ENCODE measurements around the gene CDKN1A.
"Not testable (repeated sequence)": the region's sequence is repeated elsewhere in the genome, so short reads cannot be mapped to it uniquely, and the experiment has no call there.

CDKN1A gene

GRCh38 chr6:36698196-36698595 is 19.7 kb downstream of the CDKN1A start:
- DNase-seq (ENCODE audit: low read depth) = no peak

DNA sequence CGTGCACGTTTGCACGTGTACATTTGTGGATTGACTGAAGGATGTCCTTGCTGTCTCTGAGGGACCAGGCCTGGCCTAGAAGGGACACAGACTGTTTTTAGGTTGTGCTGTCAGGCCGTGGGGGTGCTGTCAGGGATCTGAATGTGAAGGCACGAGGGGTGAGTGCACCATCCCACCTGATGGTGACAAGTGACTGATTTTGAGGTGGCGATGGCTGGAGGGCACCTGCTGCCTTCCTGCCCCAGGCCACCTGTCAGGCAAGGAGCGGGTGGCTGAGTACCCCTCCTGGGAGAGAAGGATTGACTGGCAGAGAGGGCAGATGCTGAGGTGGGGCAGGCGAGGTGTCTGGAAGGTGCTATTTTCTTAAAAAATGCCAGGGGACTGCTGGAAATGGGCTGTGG is 20.4 kb downstream of the CDKN1A start:
- no peak for DNase-seq (ENCODE audit: low read depth)

GRCh38 chr6:36699348-36699747 is 20.8 kb downstream of the CDKN1A start:
- DNase-seq (ENCODE audit: low read depth) = no peak

DNA sequence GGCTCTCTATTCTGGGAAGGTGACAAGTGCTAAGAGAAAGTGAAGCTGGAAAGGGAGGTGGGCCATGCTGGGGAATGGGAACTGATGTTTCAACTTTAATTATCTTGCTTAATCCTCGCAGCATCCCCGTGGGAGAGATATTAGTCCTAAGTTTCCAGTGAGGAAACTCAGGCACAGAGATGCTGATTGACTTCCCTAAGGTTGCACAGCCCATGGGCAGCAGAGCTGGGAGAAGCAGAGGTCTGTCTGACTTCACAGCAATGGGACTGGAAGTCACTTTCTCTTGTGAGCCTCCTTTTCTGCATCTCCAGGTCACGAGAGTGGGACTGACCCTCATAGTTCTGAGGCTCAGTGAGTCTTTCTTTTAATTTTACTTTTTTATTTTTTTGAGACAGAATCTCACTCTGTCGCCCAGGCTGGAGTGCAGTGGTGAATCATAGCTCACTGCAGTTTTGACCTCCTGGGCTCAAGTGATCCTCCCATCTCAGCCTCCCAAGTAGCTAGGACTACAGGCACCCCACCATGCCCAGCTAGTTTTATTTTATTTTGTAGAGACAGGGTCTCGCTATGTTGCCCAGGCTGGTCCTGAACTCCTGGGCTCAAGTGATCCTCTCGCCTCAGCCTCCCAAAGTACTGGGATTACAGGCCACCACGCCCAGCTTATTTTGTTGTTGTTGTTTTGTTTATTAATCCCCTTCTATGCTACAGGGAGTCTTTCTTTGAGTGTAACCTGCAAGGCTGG is 21.7 kb downstream of the CDKN1A start:
- DNase-seq (ENCODE audit: low read depth) = no peak

- no peak for DNase-seq (ENCODE audit: low read depth)
Observed at GRCh38 chr6:36700831-36701230, 22.3 kb downstream of the CDKN1A start.

DNA sequence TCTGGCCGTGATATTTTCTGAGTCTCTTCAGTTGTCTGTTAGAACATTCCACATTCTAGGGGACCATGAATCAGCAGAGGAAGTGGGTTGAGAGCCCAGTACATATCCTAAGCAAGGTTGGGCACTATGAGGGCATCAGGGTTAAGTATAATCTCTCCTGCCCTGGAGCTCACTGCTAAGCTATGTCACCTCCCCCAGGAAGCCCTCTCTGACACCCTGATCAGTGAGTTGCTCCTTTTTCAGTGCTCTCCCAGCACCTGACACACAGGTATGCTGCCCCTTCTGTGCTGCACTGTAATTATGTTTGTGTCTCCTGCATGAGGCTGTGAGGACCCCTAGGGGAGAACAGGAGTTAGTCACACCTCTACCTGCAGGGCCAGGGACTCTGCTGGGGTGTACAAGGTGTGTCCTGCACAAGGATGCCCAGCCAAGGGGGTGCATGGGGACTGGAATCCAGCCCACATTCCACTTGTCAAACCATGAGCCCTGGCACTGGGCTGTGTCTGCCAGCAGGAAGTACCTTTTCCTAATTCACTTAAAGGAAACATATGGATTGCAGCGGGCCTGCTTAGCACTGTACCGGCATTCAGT is 23.0 kb downstream of the CDKN1A start:
- DNase-seq (ENCODE audit: low read depth) = no peak

- DNase-seq (ENCODE audit: low read depth) = no peak
Observed at GRCh38 chr6:36702656-36703055, 24.1 kb downstream of the CDKN1A start.

- DNase-seq (ENCODE audit: low read depth) = no peak
Observed at GRCh38 chr6:36703081-36703606, 24.6 kb downstream of the CDKN1A start.

DNA sequence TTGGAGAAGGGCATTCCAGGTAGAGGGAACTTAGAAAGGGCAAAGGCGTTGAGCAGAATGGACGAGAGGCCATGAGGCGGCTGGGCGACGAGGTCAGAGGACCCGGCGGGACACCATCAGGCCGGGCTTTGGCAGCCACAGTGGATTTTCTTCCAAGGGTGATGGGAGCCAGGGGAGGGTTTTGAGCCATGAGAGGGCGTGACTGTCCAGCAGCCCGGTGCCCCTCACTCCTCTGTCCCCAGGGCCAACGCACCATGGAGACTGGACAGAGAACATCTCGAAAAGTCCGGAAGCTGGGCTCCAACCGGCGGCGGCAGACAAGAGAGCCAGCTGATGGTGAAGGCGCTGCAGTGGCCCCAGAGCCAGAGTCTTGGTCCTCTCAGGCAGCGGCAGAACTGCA is 25.5 kb downstream of the CDKN1A start:
- DNase-seq (ENCODE audit: low read depth) = no peak

GRCh38 chr6:36704961-36705577 is 26.6 kb downstream of the CDKN1A start:
- DNase-seq (ENCODE audit: low read depth) = not testable (repeated sequence)

- no peak for DNase-seq (ENCODE audit: low read depth)
Observed at GRCh38 chr6:36706339-36706738, 27.8 kb downstream of the CDKN1A start.

DNA sequence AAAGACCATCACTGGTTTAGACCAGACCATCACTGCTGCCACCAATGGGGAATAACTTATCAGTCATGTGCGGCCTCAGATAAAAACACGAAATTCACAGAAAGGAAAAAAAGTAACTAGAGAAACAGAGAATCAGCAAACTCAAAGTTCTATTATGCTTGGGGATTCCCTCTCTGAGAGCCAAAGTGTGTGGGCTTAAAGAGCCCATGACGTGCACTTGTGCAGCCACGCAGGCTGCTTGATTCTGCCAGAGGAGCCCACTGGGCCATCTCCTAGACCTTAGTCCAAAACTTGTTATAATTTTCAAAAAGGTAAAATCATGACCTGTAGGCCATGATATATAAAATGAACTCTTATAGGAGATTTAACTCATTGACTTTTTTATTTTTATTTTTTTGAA is 34.3 kb downstream of the CDKN1A start:
- no peak for DNase-seq (ENCODE audit: low read depth)

DNA sequence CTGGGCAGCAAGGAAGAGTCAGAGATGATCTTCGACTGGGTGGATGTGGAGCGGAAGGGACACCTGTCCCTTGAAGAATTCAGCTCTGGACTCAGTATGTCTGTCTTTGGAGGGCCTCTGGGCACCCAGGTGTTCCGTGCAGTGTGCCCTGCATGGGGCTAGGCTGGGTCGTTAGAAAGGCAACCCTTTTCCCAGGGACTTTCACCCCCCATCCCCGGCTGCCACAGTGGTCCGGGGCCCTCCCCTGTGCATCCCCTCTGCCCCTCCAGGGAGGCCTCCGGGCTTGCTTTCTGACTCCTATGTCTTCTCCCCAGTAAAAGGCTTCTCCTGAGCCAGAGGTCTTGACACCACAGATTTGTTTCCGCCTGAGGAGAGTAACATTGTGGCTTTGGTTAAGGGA is 35.3 kb downstream of the CDKN1A start:
- no peak for DNase-seq (ENCODE audit: low read depth)

DNA sequence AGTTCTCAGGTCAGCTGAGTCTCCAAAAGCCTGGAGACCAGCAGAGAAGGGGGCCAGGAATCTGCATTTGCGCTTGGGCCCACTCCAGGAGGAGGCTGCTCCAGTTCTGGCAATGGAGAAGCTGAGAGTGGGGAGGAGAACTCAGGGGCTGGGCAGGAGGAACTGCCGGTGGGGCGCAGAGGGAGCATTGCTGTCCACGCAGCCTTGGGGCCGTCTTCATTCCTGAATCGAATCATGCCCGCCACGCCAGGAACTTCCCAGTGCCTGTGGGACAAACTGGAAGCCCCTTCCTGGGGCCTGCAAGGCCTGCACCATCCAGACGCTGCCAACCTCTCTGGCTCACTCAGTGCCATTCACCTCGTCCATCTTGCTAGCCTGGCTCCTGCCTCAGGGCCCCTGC is 36.0 kb downstream of the CDKN1A start:
- no peak for DNase-seq (ENCODE audit: low read depth)

- no peak for DNase-seq (ENCODE audit: low read depth)
Observed at GRCh38 chr6:36715469-36715868, 37.0 kb downstream of the CDKN1A start.

DNA sequence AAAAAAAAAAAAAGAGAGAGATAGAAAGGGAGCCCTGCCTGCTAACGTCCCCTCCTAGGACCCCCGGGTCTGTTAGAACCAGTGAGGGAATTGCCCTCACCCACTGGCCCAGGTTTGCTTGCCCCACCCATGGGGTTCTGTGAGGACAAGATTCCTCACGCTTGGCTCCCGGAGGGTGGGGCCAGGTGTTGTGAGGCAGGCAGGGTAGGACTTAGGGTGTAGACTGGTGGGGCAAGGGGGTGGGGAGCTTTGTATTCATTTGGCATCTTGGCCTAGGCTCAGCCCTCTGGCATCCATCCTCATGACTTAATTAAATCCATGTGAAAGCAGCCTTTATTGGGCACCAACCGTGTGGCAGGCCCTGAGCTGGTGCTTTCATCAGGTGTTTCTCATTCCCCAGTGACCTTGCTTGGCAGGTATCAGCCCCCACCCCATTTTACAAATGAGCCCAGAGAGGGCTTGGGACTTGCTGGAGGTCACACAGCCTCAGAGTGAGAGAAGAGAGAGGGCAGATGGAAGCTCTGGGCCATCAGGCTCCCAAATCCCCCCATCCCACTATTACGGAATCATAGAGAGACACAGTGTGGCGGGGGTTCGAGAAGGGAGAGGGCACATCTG is 38.1 kb downstream of the CDKN1A start:
- DNase-seq (ENCODE audit: low read depth) = no peak

DNA sequence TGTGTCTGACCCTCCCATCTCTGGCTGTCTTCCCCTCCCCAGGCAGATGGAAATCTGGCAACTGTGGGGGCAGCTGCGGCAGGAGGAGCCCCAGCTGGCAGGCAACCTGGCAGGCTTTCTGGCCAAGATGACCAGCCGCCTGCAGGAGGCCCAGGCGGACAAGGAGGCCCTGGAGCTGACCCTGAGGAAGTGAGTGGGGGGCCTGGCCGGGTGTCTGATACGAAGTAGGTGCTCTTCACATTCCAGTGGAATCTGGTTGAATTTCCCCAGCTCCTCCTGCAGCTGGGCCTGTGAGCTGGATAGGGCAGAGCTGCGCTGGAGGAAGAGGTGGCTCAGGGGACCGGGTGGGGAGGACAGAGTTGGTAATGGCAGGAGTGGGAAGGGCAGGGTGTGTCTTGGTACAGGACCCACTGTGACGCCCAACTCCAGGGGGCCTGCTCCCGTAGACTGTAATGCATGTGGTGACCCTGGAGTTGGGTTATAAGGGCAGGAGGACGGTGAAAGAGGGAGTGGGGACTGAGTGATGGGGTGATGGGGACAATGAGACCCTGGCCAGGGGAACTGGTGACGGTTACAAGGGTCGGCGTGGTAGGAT is 38.8 kb downstream of the CDKN1A start:
- no peak for DNase-seq (ENCODE audit: low read depth)

DNA sequence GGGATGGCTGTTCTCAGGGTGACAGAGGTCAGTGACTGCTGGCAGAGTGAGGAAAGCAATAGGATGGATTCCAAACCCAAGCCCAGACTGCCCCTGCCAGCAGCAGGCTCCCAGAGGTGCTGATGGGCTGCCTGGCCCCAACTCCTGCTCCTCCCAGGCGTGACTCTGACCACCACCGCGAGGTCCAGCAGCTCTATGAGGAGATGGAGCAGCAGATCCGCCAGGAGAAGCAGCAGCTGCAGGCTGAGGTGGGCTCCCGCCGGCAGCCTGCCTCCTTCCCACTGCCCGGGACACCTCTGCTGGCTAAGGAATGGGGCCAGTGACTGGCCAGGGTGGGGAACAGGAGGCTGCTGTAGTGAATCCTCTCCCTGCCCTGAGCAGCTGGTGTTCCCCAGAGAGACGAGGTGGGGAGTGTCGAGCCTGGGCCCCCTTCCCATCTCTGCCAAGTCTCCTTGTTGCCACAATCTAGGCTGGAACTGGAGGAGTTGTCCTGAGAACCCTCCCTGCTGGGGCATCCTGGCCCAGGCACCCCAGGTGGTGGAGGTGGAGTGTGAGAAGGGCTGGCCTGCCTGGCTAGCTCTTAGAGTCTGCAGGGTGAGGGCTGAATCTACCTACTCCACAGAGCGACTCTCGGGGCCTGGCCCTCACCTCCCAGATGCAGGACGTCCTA is 39.5 kb downstream of the CDKN1A start:
- DNase-seq (ENCODE audit: low read depth) = no peak

GRCh38 chr6:36718560-36718959 is 40.0 kb downstream of the CDKN1A start:
- no peak for DNase-seq (ENCODE audit: low read depth)

GRCh38 chr6:36719126-36719525 is 40.6 kb downstream of the CDKN1A start:
- DNase-seq (ENCODE audit: low read depth) = no peak

- no peak for DNase-seq (ENCODE audit: low read depth)
Observed at GRCh38 chr6:36720251-36721141, 42.0 kb downstream of the CDKN1A start.
